CD4-positive, alpha-beta T cell (primary cell): ENCODE data around the gene AKAP7. TPM values are rescaled to one million over a fixed set of nuclear protein-coding genes. Genes with fewer than 3 reads are reported as not detected.
A peak's percentile ranks its signal among the peaks of the same experiment; 100 is the strongest.
"Not testable (repeated sequence)": the region's sequence is repeated elsewhere in the genome, so short reads cannot be mapped to it uniquely, and the experiment has no call there.

Source experiments
- ATAC-seq: fragments of 200-7000 bp; cut with Tn5 transposase; one replicate; pipeline ENCODE4 v1.10.0; 2022; ENCODE audit warnings: mild to moderate bottlenecking; ENCODE audit not compliant: poor library complexity
- CTCF ChIA-PET: fragments of 350-600 bp; sonication (Branson Sonifier 250); formaldehyde crosslinking; loops from one replicate; lab custom pipeline; 2021; ENCODE audit warnings: antibody characterized with exemption, inconsistent platforms; lab: Charles Lee
- POLR2A ChIA-PET: fragments of 350-600 bp; sonication (Branson Sonifier 250); formaldehyde crosslinking; loops from one replicate; lab custom pipeline; 2021; ENCODE audit warnings: antibody characterized with exemption, inconsistent platforms; lab: Charles Lee
- DNase-seq, 14 experiments: peaks; one replicate each; pipeline ENCODE4 v3.0.0-alpha.2; 2013 to 2020; ENCODE audit warnings: mixed read lengths in 2 of 14
- H3K27ac ChIP-seq, 2 donors: one replicate each; pipeline versions ENCODE4 v1.5.1 to v1.7.0; 2013; ENCODE audit warnings: low read length in 2 of 2, low read depth in 1 of 2, mild to moderate bottlenecking in 1 of 2
- H3K27me3 ChIP-seq, 2 experiments: 1 replicate in 1 of 2; 2 replicates in 1 of 2; pipeline versions ENCODE4 v1.6.1 to v1.7.0; 2013; ENCODE audit warnings: low read length in 2 of 2, control low read depth in 1 of 2, mild to moderate bottlenecking in 1 of 2, moderate library complexity in 1 of 2; ENCODE audit not compliant: insufficient read depth in 2 of 2, control insufficient read depth in 1 of 2
- H3K36me3 ChIP-seq: one replicate; pipeline ENCODE4 v1.6.1; 2013; ENCODE audit warnings: low read length, control low read depth; ENCODE audit not compliant: insufficient read depth
- H3K4me1 ChIP-seq: one replicate; pipeline ENCODE4 v1.6.1; 2013; ENCODE audit warnings: low read length, control low read depth; ENCODE audit not compliant: insufficient read depth
- H3K4me3 ChIP-seq: one replicate; pipeline ENCODE4 v1.5.1; 2013; ENCODE audit warnings: mild to moderate bottlenecking, low read length, moderate library complexity
- H3K9me3 ChIP-seq, 2 experiments: 1 replicate in 1 of 2; 2 replicates in 1 of 2; pipeline versions ENCODE4 v1.6.1 to v1.7.0; 2013; ENCODE audit warnings: low read length in 2 of 2, mild to moderate bottlenecking in 2 of 2, control low read depth in 1 of 2, moderate library complexity in 1 of 2; ENCODE audit not compliant: control insufficient read depth in 1 of 2, insufficient read depth in 1 of 2
- H3K27ac Mint-ChIP-seq: one replicate; pipeline ENCODE4 v1.8.0; 2020; ENCODE audit warnings: mixed read lengths
- H3K27me3 Mint-ChIP-seq: one replicate; pipeline ENCODE4 v1.8.0; 2021; ENCODE audit warnings: mixed read lengths
- H3K36me3 Mint-ChIP-seq: one replicate; pipeline ENCODE4 v1.8.0; 2021; ENCODE audit warnings: low read depth, mixed read lengths
- H3K4me1 Mint-ChIP-seq: one replicate; pipeline ENCODE4 v1.8.0; 2021; ENCODE audit warnings: low read depth, mixed read lengths
- H3K4me3 Mint-ChIP-seq: one replicate; pipeline ENCODE4 v1.8.0; 2020; ENCODE audit warnings: mild to moderate bottlenecking, mixed read lengths
- H3K9me3 Mint-ChIP-seq: one replicate; pipeline ENCODE4 v1.8.0; 2020; ENCODE audit warnings: mixed read lengths
- CTCF ChIP-seq: fragments of 200-600 bp; IDR thresholded peaks from one replicate; pipeline ENCODE4 v1.8.0; 2022; ENCODE audit warnings: antibody characterized with exemption, mild to moderate bottlenecking
- intact Hi-C, 2 experiments: fragments of 100-400 bp; cut with DNase I in 1 of 2; cut with micrococcal nuclease in 1 of 2; formaldehyde crosslinking; loops; one replicate each; pipeline versions ENCODE4 v1.15.1 to v1.9.0; 2023 to 2025; cut with DNase I, micrococcal nuclease
- polyA plus RNA-seq, 2 donors: library from polyadenylated mRNA; unstranded; fragments of 120-200 nt; gene quantifications; one replicate each; pipeline ENCODE4 v1.2.1, GENCODE V29; 2013
- total RNA-seq, 174 experiments: library from RNA in 2 of 174; stranded (reverse) in 2 of 174; gene quantifications; one replicate each; pipeline ENCODE4 v1.2.3 and lab custom pipeline; 2021 to 2026

The AKAP7 gene
- total RNA-seq (10 to 100 TPM in 1 of 2 experiments, 1 to 10 TPM in 1; 9.1 to 12.2 TPM), total RNA-seq (lab: John Stamatoyannopoulos, UW) (3.1 to 31.8 (median 11.7) reads per million in 172 experiments)
- 19.1 TPM for polyA plus RNA-seq (2013, experiment 1 of 2)
- 20.4 TPM for polyA plus RNA-seq (2013, experiment 2 of 2)

- DNase-seq (peak; percentile 21 to 71 (median 44)), ATAC-seq (peak; percentile 81)
- ChIA-PET POLR2A (interaction anchor here (0.5 to 1.0 kb wide), 3 partner anchors 48 to 1382 kb away, joined by 3 to 4 read pairs (median 3); no protein-coding TSS in a partner anchor), CTCF (no interaction called here)
- no peaks in the 10 kb centered on the region for H3K27me3 Mint-ChIP-seq
- peak within 1 kb of the TSS; percentile 93 for H3K27ac Mint-ChIP-seq
- peaks cover 5% of the 10 kb centered on the region for H3K36me3 Mint-ChIP-seq
- peak within 1 kb of the TSS; percentile 31 to 44 for H3K27ac ChIP-seq
- no peaks in the 10 kb centered on the region for H3K9me3 ChIP-seq
- peaks cover 41% of the 10 kb centered on the region for H3K4me1 Mint-ChIP-seq
- peak within 1 kb of the TSS; percentile 98 for H3K4me3 Mint-ChIP-seq
- no peaks in the 10 kb centered on the region for H3K36me3 ChIP-seq
- H3K27me3 ChIP-seq, result no peaks in the 10 kb centered on the region
- H3K4me1 ChIP-seq, result peaks cover 13% of the 10 kb centered on the region
- intact Hi-C loops, result loop anchor here in 1 of 2 experiments (5.0 kb wide), 1 partner anchor 397 kb away; no protein-coding TSS in a partner anchor
- TF ChIP-seq CTCF, result no peak
- no peaks in the 10 kb centered on the region for H3K9me3 Mint-ChIP-seq
- peak within 1 kb of the TSS; percentile 75 for H3K4me3 ChIP-seq
Observed at GRCh38 chr6:131135244-131136020, at the start of gene AKAP7. AKAP7 (plus strand) TSS chr6:131135467; CDS start chr6:131135764, 297 bp downstream.

DNA sequence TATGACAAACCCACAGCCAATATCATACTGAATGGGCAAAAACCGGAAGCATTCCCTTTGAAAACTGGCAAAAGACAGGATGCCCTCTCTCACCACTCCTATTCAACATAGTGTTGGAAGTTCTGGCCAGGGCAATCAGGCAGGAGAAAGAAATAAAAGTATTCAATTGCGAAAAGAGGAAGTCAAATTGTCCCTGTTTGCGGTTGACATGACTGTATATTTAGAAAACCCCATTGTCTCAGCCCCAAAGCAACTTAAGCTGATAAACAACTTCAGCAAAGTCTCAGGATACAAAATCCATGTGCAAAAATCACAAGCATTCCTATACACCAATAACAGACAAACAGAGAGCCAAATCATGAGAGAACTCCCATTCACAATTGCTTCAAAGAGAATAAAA is 44.9 kb upstream of the AKAP7 start:
- H3K27ac Mint-ChIP-seq, H3K36me3 ChIP-seq, H3K4me3 ChIP-seq, H3K27me3 Mint-ChIP-seq, DNase-seq, H3K4me3 Mint-ChIP-seq, H3K27ac ChIP-seq, H3K27me3 ChIP-seq, intact Hi-C loops, ATAC-seq, H3K9me3 ChIP-seq, H3K36me3 Mint-ChIP-seq, H3K4me1 Mint-ChIP-seq, H3K4me1 ChIP-seq, CTCF ChIA-PET, POLR2A ChIA-PET: not testable (repeated sequence)
- H3K9me3 Mint-ChIP-seq, result peaks cover 14% of the 10 kb centered on the region

DNA sequence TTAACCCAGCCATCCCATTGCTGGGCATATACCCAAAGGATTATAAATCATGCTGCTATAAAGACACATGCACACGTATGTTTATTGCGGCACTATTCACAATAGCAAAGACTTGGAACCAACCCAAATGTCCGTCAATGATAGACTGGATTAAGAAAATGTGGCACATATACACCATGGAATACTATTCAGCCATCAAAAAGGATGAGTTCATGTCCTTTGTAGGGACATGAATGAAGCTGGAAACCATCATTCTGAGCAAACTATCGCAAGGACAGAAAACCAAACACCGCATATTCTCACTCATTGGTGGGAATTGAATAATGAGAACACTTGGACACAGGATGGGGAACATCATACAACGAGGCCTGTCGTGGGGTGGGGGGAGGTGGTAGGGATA is 43.3 kb upstream of the AKAP7 start:
- CTCF ChIA-PET, ATAC-seq, intact Hi-C loops, DNase-seq, H3K27ac Mint-ChIP-seq, H3K36me3 ChIP-seq, H3K27ac ChIP-seq, POLR2A ChIA-PET, H3K4me1 ChIP-seq, H3K36me3 Mint-ChIP-seq, H3K27me3 Mint-ChIP-seq, H3K4me3 ChIP-seq, H3K27me3 ChIP-seq, H3K4me3 Mint-ChIP-seq, H3K9me3 ChIP-seq, H3K4me1 Mint-ChIP-seq: not testable (repeated sequence)
- peaks cover 10% of the 10 kb centered on the region for H3K9me3 Mint-ChIP-seq

DNA sequence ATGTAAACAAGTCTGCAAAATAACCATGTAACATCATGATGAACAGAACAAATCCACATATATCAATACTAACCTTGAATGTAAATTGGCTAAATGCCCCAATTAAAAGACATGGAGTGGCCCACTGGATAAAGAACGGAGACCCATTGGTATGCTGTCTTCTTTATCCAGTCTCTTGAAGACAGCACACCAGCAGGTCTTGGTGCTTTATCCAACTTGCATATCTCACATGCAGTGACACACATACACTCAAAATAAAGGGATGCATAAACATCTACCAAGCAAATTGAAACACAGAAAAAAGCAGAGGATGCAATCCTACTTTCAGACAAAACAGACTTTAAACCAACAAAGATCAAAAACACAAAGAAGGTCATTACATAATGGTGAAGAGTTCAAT is 41.9 kb upstream of the AKAP7 start:
- peaks cover 7% of the 10 kb centered on the region for H3K9me3 Mint-ChIP-seq
- POLR2A ChIA-PET, result no interaction called here

More for the DNA sequence above, 41.9 kb upstream of the AKAP7 start:
- Histone ChIP-seq H3K9me3 (no peaks in the 10 kb centered on the region), H3K4me1 (no peaks in the 10 kb centered on the region), H3K36me3 (no peaks in the 10 kb centered on the region), H3K4me3 (no peak overlapping the region), H3K27ac (no peak overlapping the region), H3K27me3 (no peaks in the 10 kb centered on the region)
- H3K36me3 Mint-ChIP-seq, result no peaks in the 10 kb centered on the region
- H3K4me1 Mint-ChIP-seq, result no peaks in the 10 kb centered on the region
- no peak overlapping the region for H3K27ac Mint-ChIP-seq
- DNase-seq, result no peak
- peaks cover 7% of the 10 kb centered on the region for H3K27me3 Mint-ChIP-seq
- no peak for TF ChIP-seq CTCF
- no peak for ATAC-seq
- CTCF ChIA-PET, result no interaction called here
- H3K4me3 Mint-ChIP-seq, result no peak overlapping the region
- intact Hi-C loops, result no loop called here
